ENCODE data around the gene MED20.

MED20 gene

GRCh38 chr6:41900861-41901260, 20.1 kb downstream of the MED20 start:
- no peak for DNase-seq

- DNase-seq, result no peak
Measured at GRCh38 chr6:41896281-41896680, 24.7 kb downstream of the MED20 start.

GRCh38 chr6:41895300-41896233, 25.4 kb downstream of the MED20 start, which contains the start of gene USP49:
USP49 (minus strand) TSS chr6:41895375; CDS start chr6:41806983, 88,392 bp downstream.
- DNase-seq, result peak; percentile 81

- no peak for DNase-seq
Measured at GRCh38 chr6:41894366-41895299, 26.3 kb downstream of the MED20 start.

- no peak for DNase-seq
Measured at GRCh38 chr6:41892921-41893564, 27.9 kb downstream of the MED20 start.

GRCh38 chr6:41887331-41887751, 33.6 kb downstream of the MED20 start:
- DNase-seq, result no peak

- no peak for DNase-seq
Measured at GRCh38 chr6:41885930-41886329, 35.0 kb downstream of the MED20 start.

- no peak for DNase-seq
Measured at GRCh38 chr6:41884957-41885356, 36.0 kb downstream of the MED20 start.

- DNase-seq, result no peak
Measured at GRCh38 chr6:41881506-41881905, 39.4 kb downstream of the MED20 start.

GRCh38 chr6:41878961-41879405, 42.0 kb downstream of the MED20 start:
- no peak for DNase-seq

GRCh38 chr6:41878246-41878645, 42.7 kb downstream of the MED20 start:
- DNase-seq, result no peak

- DNase-seq, result no peak
Measured at GRCh38 chr6:41877051-41877680, 43.8 kb downstream of the MED20 start.

- DNase-seq, result no peak
Measured at GRCh38 chr6:41874741-41875140, 46.2 kb downstream of the MED20 start.

- no peak for DNase-seq
Measured at GRCh38 chr6:41872147-41872546, 48.8 kb downstream of the MED20 start.

GRCh38 chr6:41871691-41872090, 49.2 kb downstream of the MED20 start:
- DNase-seq, result no peak

- no peak for DNase-seq
Measured at GRCh38 chr6:41859356-41859755, 61.6 kb downstream of the MED20 start.

GRCh38 chr6:41858703-41859102, 62.2 kb downstream of the MED20 start:
- DNase-seq, result no peak

All from NCI-H1048 (cell line).